Natural killer cell (primary cell): ENCODE data around the gene ARGLU1. TPM values are rescaled to one million over a fixed set of nuclear protein-coding genes. Genes with fewer than 3 reads are reported as not detected.
A peak's percentile ranks its signal among the peaks of the same experiment; 100 is the strongest.

Experiments
- ATAC-seq, 3 donors: fragments of 150-1000 bp in 2 of 3; fragments of 200-7000 bp in 1 of 3; cut with Tn5 transposase; 1 replicate in 1 of 3; 2 replicates in 2 of 3; pipeline ENCODE4 v1.10.0; 2021; ENCODE audit warnings: mild to moderate bottlenecking in 2 of 3, moderate library complexity in 2 of 3
- DNase-seq, 2 donors: peaks; one replicate each; pipeline versions ENCODE4 v3.0.0 to v3.0.0-alpha.2; 2013 to 2021; ENCODE audit warnings: mixed read lengths in 1 of 2
- H3K27ac ChIP-seq: one replicate; pipeline ENCODE4 v1.5.1; 2013; ENCODE audit warnings: mild to moderate bottlenecking, low read length
- H3K27me3 ChIP-seq: one replicate; pipeline ENCODE4 v1.6.1; 2013; ENCODE audit warnings: low read length; ENCODE audit not compliant: control insufficient read depth, insufficient read depth
- H3K36me3 ChIP-seq: one replicate; pipeline ENCODE4 v1.6.1; 2013; ENCODE audit warnings: low read length; ENCODE audit not compliant: control insufficient read depth, insufficient read depth
- H3K4me1 ChIP-seq: one replicate; pipeline ENCODE4 v1.6.1; 2013; ENCODE audit warnings: low read length; ENCODE audit not compliant: control insufficient read depth, insufficient read depth
- H3K4me3 ChIP-seq: one replicate; pipeline ENCODE4 v1.5.1; 2013; ENCODE audit warnings: low read length
- H3K9me3 ChIP-seq: one replicate; pipeline ENCODE4 v1.6.1; 2013; ENCODE audit warnings: low read length; ENCODE audit not compliant: control insufficient read depth, insufficient read depth
- H3K27ac Mint-ChIP-seq, 2 donors: one replicate each; pipeline ENCODE4 v1.8.0; 2022; ENCODE audit warnings: mild to moderate bottlenecking in 2 of 2, mixed read lengths in 2 of 2, moderate library complexity in 1 of 2
- H3K27me3 Mint-ChIP-seq, 2 donors: one replicate each; pipeline ENCODE4 v1.8.0; 2022; ENCODE audit warnings: low read depth in 2 of 2, mixed read lengths in 2 of 2
- H3K36me3 Mint-ChIP-seq: one replicate; pipeline ENCODE4 v1.8.0; 2022; ENCODE audit warnings: mixed read lengths
- H3K4me1 Mint-ChIP-seq, 2 donors: one replicate each; pipeline ENCODE4 v1.8.0; 2022; ENCODE audit warnings: mixed read lengths in 2 of 2
- H3K4me3 Mint-ChIP-seq: one replicate; pipeline ENCODE4 v1.8.0; 2022; ENCODE audit warnings: mild to moderate bottlenecking, moderate library complexity, mixed read lengths
- H3K9me3 Mint-ChIP-seq, 2 donors: one replicate each; pipeline ENCODE4 v1.8.0; 2022; ENCODE audit warnings: mixed read lengths in 2 of 2
- CTCF ChIP-seq: fragments of 200-600 bp; IDR thresholded peaks from one replicate; pipeline ENCODE4 v1.8.0; 2022; ENCODE audit warnings: antibody characterized with exemption
- WGBS: methylation state at CpG from one replicate; pipeline ENCODE4 v1.1.7; 2013; ENCODE audit warnings: missing lambda C conversion rate; ENCODE audit not compliant: insufficient coverage; 5-methylcytosine and 5-hydroxymethylcytosine counted together
- intact Hi-C: fragments of 100-400 bp; cut with micrococcal nuclease; formaldehyde crosslinking; loops from one replicate; pipeline ENCODE4 v1.14.2; 2022
- total RNA-seq, 4 donors: library from RNA; stranded (reverse); fragments of 120-200 nt in 1 of 4; gene quantifications; one replicate each; pipeline versions ENCODE4 v1.2.3 to v1.2.4, GENCODE V29; 2013 to 2022

ARGLU1 gene
- total RNA-seq, 3 donors from 2014 or later (not counting 1 experiment from before 2014, with no cell fraction given) = 158 to 179 (median 161) TPM

- Mint-ChIP-seq H3K9me3 (no peaks in the 10 kb centered on the region), H3K27me3 (no peaks in the 10 kb centered on the region), H3K27ac (no peak overlapping the region), H3K4me3 (no peak overlapping the region), H3K4me1 (peaks cover 11 to 12% of the 10 kb centered on the region in 2 donors), H3K36me3 (no peaks in the 10 kb centered on the region)
- 88% methylated on average over 7 of the region's 8 CpGs for WGBS
- ATAC-seq (no peak), DNase-seq (no peak)
- no peak overlapping the region for H3K27ac ChIP-seq
- H3K27me3 ChIP-seq = no peaks in the 10 kb centered on the region
- no peak for TF ChIP-seq CTCF
- intact Hi-C loops = no loop called here
- H3K4me3 ChIP-seq = no peak overlapping the region
- H3K36me3 ChIP-seq = no peaks in the 10 kb centered on the region
- H3K4me1 ChIP-seq = peaks cover 14% of the 10 kb centered on the region
- no peaks in the 10 kb centered on the region for H3K9me3 ChIP-seq
Observed at GRCh38 chr13:106573284-106573846, 5.4 kb upstream of the ARGLU1 start.

- DNase-seq (peak; percentile 69 to 84), ATAC-seq (peak; percentile 58 to 61 (median 60))
- H3K27ac Mint-ChIP-seq = peak overlapping the region; percentile 66 to 67
- H3K4me3 Mint-ChIP-seq = peak overlapping the region; percentile 76
- Histone ChIP-seq H3K4me1 (peaks cover 16% of the 10 kb centered on the region), H3K36me3 (no peaks in the 10 kb centered on the region), H3K27ac (no peak overlapping the region), H3K9me3 (no peaks in the 10 kb centered on the region), H3K4me3 (no peak overlapping the region), H3K27me3 (no peaks in the 10 kb centered on the region)
- TF ChIP-seq CTCF = no peak
- H3K9me3 Mint-ChIP-seq = no peaks in the 10 kb centered on the region
- intact Hi-C loops = no loop called here
- no peaks in the 10 kb centered on the region for H3K36me3 Mint-ChIP-seq
- WGBS = 64% methylated on average over 14 of the region's 14 CpGs
- H3K4me1 Mint-ChIP-seq = peaks cover 41 to 42% of the 10 kb centered on the region in 2 donors
- no peaks in the 10 kb centered on the region for H3K27me3 Mint-ChIP-seq
Observed at GRCh38 chr13:106570299-106570852, 2.4 kb upstream of the ARGLU1 start.

- Histone ChIP-seq H3K4me1 (peaks cover 16% of the 10 kb centered on the region), H3K27me3 (no peaks in the 10 kb centered on the region), H3K9me3 (no peaks in the 10 kb centered on the region), H3K27ac (no peak overlapping the region), H3K4me3 (no peak overlapping the region), H3K36me3 (no peaks in the 10 kb centered on the region)
- intact Hi-C loops = loop anchor here (5.0 kb wide), 1 partner anchor 1432 kb away; no protein-coding TSS in a partner anchor
- no peak for TF ChIP-seq CTCF
- Mint-ChIP-seq H3K36me3 (no peaks in the 10 kb centered on the region), H3K27ac (peak overlapping the region; percentile 66 to 67), H3K9me3 (no peaks in the 10 kb centered on the region), H3K4me3 (peak overlapping the region; percentile 76), H3K27me3 (no peaks in the 10 kb centered on the region), H3K4me1 (peaks cover 50 to 51% of the 10 kb centered on the region in 2 donors)
- ATAC-seq (no peak), DNase-seq (no peak)
- WGBS = 82% methylated on average over 3 of the region's 3 CpGs
Observed at GRCh38 chr13:106569233-106570095, 1.5 kb upstream of the ARGLU1 start.
